Measurements from ENCODE around the gene RBM15. TPM values are rescaled to one million over a fixed set of nuclear protein-coding genes. Genes with fewer than 3 reads are reported as not detected.

Gene RBM15
- total and polyA plus RNA-seq, 2 donors (not counting 1 experiment from before 2014, with no cell fraction given) = 8.4 to 25.9 TPM

DNA sequence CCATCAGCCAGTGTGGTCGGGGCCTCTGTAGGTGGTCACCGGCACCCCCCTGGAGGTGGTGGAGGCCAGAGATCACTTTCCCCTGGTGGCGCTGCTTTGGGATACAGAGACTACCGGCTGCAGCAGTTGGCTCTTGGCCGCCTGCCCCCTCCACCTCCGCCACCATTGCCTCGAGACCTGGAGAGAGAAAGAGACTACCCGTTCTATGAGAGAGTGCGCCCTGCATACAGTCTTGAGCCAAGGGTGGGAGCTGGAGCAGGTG is 961 bp downstream of the RBM15 start:
- H4K20me1 ChIP-seq (ENCODE audit: control insufficient read depth, extremely low read depth, insufficient read depth, low read length) = no peaks in the 10 kb centered on the region
- peak overlapping the region; percentile 96 for H3K4me2 ChIP-seq (ENCODE audit: extremely low read depth, insufficient read depth, low read length)
- H3K27me3 ChIP-seq (ENCODE audit: control insufficient read depth, insufficient read depth, low read length) = no peaks in the 10 kb centered on the region
- no peak overlapping the region for H2AFZ ChIP-seq (ENCODE audit: low read length)
- peaks cover 19% of the 10 kb centered on the region for H3K4me1 ChIP-seq (ENCODE audit: control insufficient read depth, extremely low read depth, insufficient read depth, low read length)
- TF ChIP-seq, protein P1, sequence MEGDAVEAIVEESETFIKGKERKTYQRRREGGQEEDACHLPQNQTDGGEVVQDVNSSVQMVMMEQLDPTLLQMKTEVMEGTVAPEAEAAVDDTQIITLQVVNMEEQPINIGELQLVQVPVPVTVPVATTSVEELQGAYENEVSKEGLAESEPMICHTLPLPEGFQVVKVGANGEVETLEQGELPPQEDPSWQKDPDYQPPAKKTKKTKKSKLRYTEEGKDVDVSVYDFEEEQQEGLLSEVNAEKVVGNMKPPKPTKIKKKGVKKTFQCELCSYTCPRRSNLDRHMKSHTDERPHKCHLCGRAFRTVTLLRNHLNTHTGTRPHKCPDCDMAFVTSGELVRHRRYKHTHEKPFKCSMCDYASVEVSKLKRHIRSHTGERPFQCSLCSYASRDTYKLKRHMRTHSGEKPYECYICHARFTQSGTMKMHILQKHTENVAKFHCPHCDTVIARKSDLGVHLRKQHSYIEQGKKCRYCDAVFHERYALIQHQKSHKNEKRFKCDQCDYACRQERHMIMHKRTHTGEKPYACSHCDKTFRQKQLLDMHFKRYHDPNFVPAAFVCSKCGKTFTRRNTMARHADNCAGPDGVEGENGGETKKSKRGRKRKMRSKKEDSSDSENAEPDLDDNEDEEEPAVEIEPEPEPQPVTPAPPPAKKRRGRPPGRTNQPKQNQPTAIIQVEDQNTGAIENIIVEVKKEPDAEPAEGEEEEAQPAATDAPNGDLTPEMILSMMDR (conservative IDR thresholded peaks at IDR 0.05 in 1 of 2, IDR thresholded peaks at IDR 0.05 in 1 of 2; ENCODE audit: low read depth in 1 of 2, low read length in 2 of 2) = no peak
- no peak for TF ChIP-seq EZH2 (IDR thresholded peaks at IDR 0.05; ENCODE audit: low read length, missing control alignments)
- peak overlapping the region; percentile 81 to 99 (median 97) for H3K4me3 ChIP-seq (replicated peaks in 1 of 4; ENCODE audit: control extremely low read depth in 1 of 4, insufficient read depth in 1 of 4, low read depth in 3 of 4, low read length in 4 of 4)
- H3K9ac ChIP-seq (ENCODE audit: insufficient read depth, low read length) = peak overlapping the region; percentile 98
- peaks cover 16% of the 10 kb centered on the region for H3K36me3 ChIP-seq (ENCODE audit: control insufficient read depth, insufficient read depth, low read length)
- DNase-seq (ENCODE audit: low read depth in 2 of 2) = peak in 1 of 2 donors; percentile 1
- peak overlapping the region; percentile 99 for H3K27ac ChIP-seq (ENCODE audit: insufficient read depth, low read length)
- H3K79me2 ChIP-seq (ENCODE audit: control insufficient read depth, insufficient read depth, low read length) = peaks cover 58% of the 10 kb centered on the region
- H3K9me3 ChIP-seq (ENCODE audit: control insufficient read depth, insufficient read depth, low read depth, low read length) = no peaks in the 10 kb centered on the region

DNA sequence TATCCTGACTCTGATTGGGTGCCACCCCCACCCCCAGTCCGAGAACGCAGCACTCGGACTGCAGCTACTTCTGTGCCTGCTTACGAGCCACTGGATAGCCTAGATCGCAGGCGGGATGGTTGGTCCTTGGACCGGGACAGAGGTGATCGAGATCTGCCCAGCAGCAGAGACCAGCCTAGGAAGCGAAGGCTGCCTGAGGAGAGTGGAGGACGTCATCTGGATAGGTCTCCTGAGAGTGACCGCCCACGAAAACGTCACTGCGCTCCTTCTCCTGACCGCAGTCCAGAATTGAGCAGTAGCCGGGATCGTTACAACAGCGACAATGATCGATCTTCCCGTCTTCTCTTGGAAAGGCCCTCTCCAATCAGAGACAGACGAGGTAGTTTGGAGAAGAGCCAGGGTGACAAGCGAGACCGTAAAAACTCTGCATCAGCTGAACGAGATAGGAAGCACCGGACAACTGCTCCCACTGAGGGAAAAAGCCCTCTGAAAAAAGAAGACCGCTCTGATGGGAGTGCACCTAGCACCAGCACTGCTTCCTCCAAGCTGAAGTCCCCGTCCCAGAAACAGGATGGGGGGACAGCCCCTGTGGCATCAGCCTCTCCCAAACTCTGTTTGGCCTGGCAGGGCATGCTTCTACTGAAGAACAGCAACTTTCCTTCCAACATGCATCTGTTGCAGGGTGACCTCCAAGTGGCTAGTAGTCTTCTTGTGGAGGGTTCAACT is 2.1 kb downstream of the RBM15 start:
- no peak for DNase-seq (ENCODE audit: low read depth in 2 of 2)
- no peak overlapping the region for H3K9ac ChIP-seq (ENCODE audit: insufficient read depth, low read length)
- peaks cover 16% of the 10 kb centered on the region for H3K36me3 ChIP-seq (ENCODE audit: control insufficient read depth, insufficient read depth, low read length)
- H3K27ac ChIP-seq (ENCODE audit: insufficient read depth, low read length) = peak overlapping the region; percentile 51
- peaks cover 68% of the 10 kb centered on the region for H3K79me2 ChIP-seq (ENCODE audit: control insufficient read depth, insufficient read depth, low read length)
- no peak overlapping the region for H2AFZ ChIP-seq (ENCODE audit: low read length)
- H3K27me3 ChIP-seq (ENCODE audit: control insufficient read depth, insufficient read depth, low read length) = no peaks in the 10 kb centered on the region
- peaks cover 21% of the 10 kb centered on the region for H3K4me1 ChIP-seq (ENCODE audit: control insufficient read depth, extremely low read depth, insufficient read depth, low read length)
- peaks cover 2% of the 10 kb centered on the region for H4K20me1 ChIP-seq (ENCODE audit: control insufficient read depth, extremely low read depth, insufficient read depth, low read length)
- H3K4me2 ChIP-seq (ENCODE audit: extremely low read depth, insufficient read depth, low read length) = peak overlapping the region; percentile 96
- TF ChIP-seq EZH2 (IDR thresholded peaks at IDR 0.05; ENCODE audit: low read length, missing control alignments) = no peak
- TF ChIP-seq, protein P1 (conservative IDR thresholded peaks at IDR 0.05 in 1 of 2, IDR thresholded peaks at IDR 0.05 in 1 of 2; ENCODE audit: low read depth in 1 of 2, low read length in 2 of 2) = no peak
- no peaks in the 10 kb centered on the region for H3K9me3 ChIP-seq (ENCODE audit: control insufficient read depth, insufficient read depth, low read depth, low read length)
- H3K4me3 ChIP-seq (replicated peaks in 1 of 4; ENCODE audit: control extremely low read depth in 1 of 4, insufficient read depth in 1 of 4, low read depth in 3 of 4, low read length in 4 of 4) = peak overlapping the region; percentile 45 to 99 (median 88)

DNA sequence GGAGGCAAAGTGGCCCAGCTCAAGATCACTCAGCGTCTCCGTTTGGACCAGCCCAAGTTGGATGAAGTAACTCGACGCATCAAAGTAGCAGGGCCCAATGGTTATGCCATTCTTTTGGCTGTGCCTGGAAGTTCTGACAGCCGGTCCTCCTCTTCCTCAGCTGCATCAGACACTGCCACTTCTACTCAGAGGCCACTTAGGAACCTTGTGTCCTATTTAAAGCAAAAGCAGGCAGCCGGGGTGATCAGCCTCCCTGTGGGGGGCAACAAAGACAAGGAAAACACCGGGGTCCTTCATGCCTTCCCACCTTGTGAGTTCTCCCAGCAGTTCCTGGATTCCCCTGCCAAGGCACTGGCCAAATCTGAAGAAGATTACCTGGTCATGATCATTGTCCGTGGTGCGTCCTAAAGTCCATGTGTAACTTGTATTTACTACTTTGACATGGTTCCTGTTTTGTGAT is 2.7 kb downstream of the RBM15 start:
- no peak overlapping the region for H2AFZ ChIP-seq (ENCODE audit: low read length)
- H3K36me3 ChIP-seq (ENCODE audit: control insufficient read depth, insufficient read depth, low read length) = peaks cover 16% of the 10 kb centered on the region
- TF ChIP-seq, protein P1 (conservative IDR thresholded peaks at IDR 0.05 in 1 of 2, IDR thresholded peaks at IDR 0.05 in 1 of 2; ENCODE audit: low read depth in 1 of 2, low read length in 2 of 2) = no peak
- TF ChIP-seq EZH2 (IDR thresholded peaks at IDR 0.05; ENCODE audit: low read length, missing control alignments) = no peak
- peak overlapping the region; percentile 51 for H3K27ac ChIP-seq (ENCODE audit: insufficient read depth, low read length)
- H3K4me3 ChIP-seq (replicated peaks in 1 of 4; ENCODE audit: control extremely low read depth in 1 of 4, insufficient read depth in 1 of 4, low read depth in 3 of 4, low read length in 4 of 4) = peak overlapping the region; percentile 45 to 99 (median 80)
- H3K4me2 ChIP-seq (ENCODE audit: extremely low read depth, insufficient read depth, low read length) = peak overlapping the region; percentile 96
- no peaks in the 10 kb centered on the region for H3K9me3 ChIP-seq (ENCODE audit: control insufficient read depth, insufficient read depth, low read depth, low read length)
- no peak for DNase-seq (ENCODE audit: low read depth in 2 of 2)
- H3K9ac ChIP-seq (ENCODE audit: insufficient read depth, low read length) = no peak overlapping the region
- peaks cover 23% of the 10 kb centered on the region for H3K4me1 ChIP-seq (ENCODE audit: control insufficient read depth, extremely low read depth, insufficient read depth, low read length)
- H3K27me3 ChIP-seq (ENCODE audit: control insufficient read depth, insufficient read depth, low read length) = no peaks in the 10 kb centered on the region
- peaks cover 2% of the 10 kb centered on the region for H4K20me1 ChIP-seq (ENCODE audit: control insufficient read depth, extremely low read depth, insufficient read depth, low read length)
- peaks cover 74% of the 10 kb centered on the region for H3K79me2 ChIP-seq (ENCODE audit: control insufficient read depth, insufficient read depth, low read length)

All from fibroblast of lung (primary cell).